Measurements from ENCODE around the gene C20orf202. TPM values are rescaled to one million over a fixed set of nuclear protein-coding genes. Genes with fewer than 3 reads are reported as not detected.
A peak's percentile ranks its signal among the peaks of the same experiment; 100 is the strongest.
"Not testable (repeated sequence)": the region's sequence is repeated elsewhere in the genome, so short reads cannot be mapped to it uniquely, and the experiment has no call there.

C20orf202 gene
- total RNA-seq, 1 experiment from 2014 or later, result 0.22 TPM

- POLR2A ChIA-PET, result no interaction called here
- Mint-ChIP-seq H3K4me3 (no peak overlapping the region), H3K27ac (no peak overlapping the region), H3K9me3 (peaks cover 26% of the 10 kb centered on the region), H3K4me1 (peaks cover 30% of the 10 kb centered on the region), H3K36me3 (peaks cover 14% of the 10 kb centered on the region), H3K27me3 (ENCODE audit: low read depth) (peaks cover 51% of the 10 kb centered on the region)
- ATAC-seq, result no peak
- TF ChIP-seq, protein P1, sequence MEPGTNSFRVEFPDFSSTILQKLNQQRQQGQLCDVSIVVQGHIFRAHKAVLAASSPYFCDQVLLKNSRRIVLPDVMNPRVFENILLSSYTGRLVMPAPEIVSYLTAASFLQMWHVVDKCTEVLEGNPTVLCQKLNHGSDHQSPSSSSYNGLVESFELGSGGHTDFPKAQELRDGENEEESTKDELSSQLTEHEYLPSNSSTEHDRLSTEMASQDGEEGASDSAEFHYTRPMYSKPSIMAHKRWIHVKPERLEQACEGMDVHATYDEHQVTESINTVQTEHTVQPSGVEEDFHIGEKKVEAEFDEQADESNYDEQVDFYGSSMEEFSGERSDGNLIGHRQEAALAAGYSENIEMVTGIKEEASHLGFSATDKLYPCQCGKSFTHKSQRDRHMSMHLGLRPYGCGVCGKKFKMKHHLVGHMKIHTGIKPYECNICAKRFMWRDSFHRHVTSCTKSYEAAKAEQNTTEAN (CRISPR knock-in tag; IDR thresholded peaks at IDR 0.05), result no peak
- TF ChIP-seq PREB (CRISPR knock-in tag; IDR thresholded peaks at IDR 0.05; ENCODE audit: borderline replicate concordance), result no peak
- no peak for DNase-seq (ENCODE audit: low spot score)
- CTCF ChIA-PET, result no interaction called here
Measured at GRCh38 chr20:1214838-1215261, 11.6 kb downstream of the C20orf202 start.

GRCh38 chr20:1215386-1216170, 12.3 kb downstream of the C20orf202 start:
- ChIA-PET POLR2A (no interaction called here), CTCF (no interaction called here)
- TF ChIP-seq ATF1 (CRISPR knock-in tag; IDR thresholded peaks at IDR 0.05), result no peak
- no peak for TF ChIP-seq IRF1 (CRISPR knock-in tag; IDR thresholded peaks at IDR 0.05)
- TF ChIP-seq FOXP1 (CRISPR knock-in tag; IDR thresholded peaks at IDR 0.05; ENCODE audit: borderline replicate concordance), result no peak
- TF ChIP-seq ERG (CRISPR knock-in tag; IDR thresholded peaks at IDR 0.05), result no peak
- TF ChIP-seq CREM (CRISPR knock-in tag; IDR thresholded peaks at IDR 0.05), result no peak
- no peak for TF ChIP-seq TEAD1 (CRISPR knock-in tag; IDR thresholded peaks at IDR 0.05)
- ATAC-seq (no peak), DNase-seq (ENCODE audit: low spot score) (no peak)
- no peak overlapping the region for H3K4me3 Mint-ChIP-seq
- H3K27ac Mint-ChIP-seq, result no peak overlapping the region
- H3K4me1 Mint-ChIP-seq, result peaks cover 30% of the 10 kb centered on the region
- peaks cover 55% of the 10 kb centered on the region for H3K27me3 Mint-ChIP-seq (ENCODE audit: low read depth)
- H3K9me3 Mint-ChIP-seq, result peaks cover 30% of the 10 kb centered on the region
- H3K36me3 Mint-ChIP-seq, result peaks cover 14% of the 10 kb centered on the region

- DNase-seq (ENCODE audit: low spot score), result peak; percentile 32
- Mint-ChIP-seq H3K4me1 (peaks cover 30% of the 10 kb centered on the region), H3K9me3 (peaks cover 38% of the 10 kb centered on the region), H3K36me3 (peaks cover 14% of the 10 kb centered on the region), H3K27me3 (ENCODE audit: low read depth) (peaks cover 63% of the 10 kb centered on the region)
- H3K27ac Mint-ChIP-seq, H3K4me3 Mint-ChIP-seq, ATAC-seq: not testable (repeated sequence)
- POLR2A ChIA-PET, result interaction anchor here (0.9 kb wide), 1 partner anchor 10 kb away, joined by 3 read pairs; no protein-coding TSS in a partner anchor
- CTCF ChIA-PET, result interaction anchor here (0.7 to 1.3 kb wide), 2 partner anchors 9 to 12 kb away, joined by 3 read pairs; partner anchors contain the start of gene RAD21L1
Measured at GRCh38 chr20:1216527-1217427, 13.5 kb downstream of the C20orf202 start.

- H3K36me3 Mint-ChIP-seq; H3K4me3 Mint-ChIP-seq; DNase-seq (ENCODE audit: low spot score); POLR2A ChIA-PET; CTCF ChIA-PET; H3K27ac Mint-ChIP-seq; ATAC-seq: not testable (repeated sequence)
- Mint-ChIP-seq H3K4me1 (peaks cover 12% of the 10 kb centered on the region), H3K27me3 (ENCODE audit: low read depth) (peaks cover 81% of the 10 kb centered on the region), H3K9me3 (peaks cover 36% of the 10 kb centered on the region)
Measured at GRCh38 chr20:1222750-1223149, 19.5 kb downstream of the C20orf202 start.

Data from WTC11 (cell line).